Endothelial cell of umbilical vein (primary cell): Measurements from ENCODE around the gene GYS2. TPM values are rescaled to one million over a fixed set of nuclear protein-coding genes. Genes with fewer than 3 reads are reported as not detected.

Source experiments
- BruUV-seq: library from RNA; stranded (reverse); fragments of 400-500 nt; replicated peaks from 2 replicates; lab custom pipeline; 2021; lab: Mats Ljungman, UMichigan
- CTCF ChIA-PET: fragments of 300-600, 350-600 bp; sonication (Branson Sonifier 250); formaldehyde crosslinking; loops from one replicate; lab custom pipeline; 2021; ENCODE audit warnings: antibody characterized with exemption, inconsistent platforms; lab: Charles Lee
- POLR2A ChIA-PET: fragments of 300-600, 350-600 bp; sonication (Branson Sonifier 250); formaldehyde crosslinking; loops from one replicate; lab custom pipeline; 2021; ENCODE audit warnings: antibody characterized with exemption, inconsistent platforms; lab: Charles Lee
- DNase-seq: peaks from one replicate; pipeline ENCODE4 v3.0.0-alpha.2; 2011; ENCODE audit warnings: low read depth, low spot score
- FAIRE-seq: peaks from 2 replicates; lab custom pipeline; 2011; peaks lifted over from hg19 to GRCh38; lab: Jason Lieb, UNC
- H2AFZ ChIP-seq: 2 replicates; pipeline ENCODE4 v1.6.0; 2012; ENCODE audit warnings: low read depth, low read length, control low read depth, inconsistent platforms
- H3K27ac ChIP-seq: 2 replicates; pipeline ENCODE4 v1.5.1; 2011; ENCODE audit warnings: low read depth, mild to moderate bottlenecking, control low read depth, low read length, moderate library complexity; ENCODE audit not compliant: insufficient read depth
- H3K27me3 ChIP-seq, 2 experiments: 2 replicates each; pipeline versions ENCODE4 v1.6.0 to v1.6.1; 2011; ENCODE audit warnings: low read length in 2 of 2, mixed read lengths in 1 of 2; ENCODE audit not compliant: control insufficient read depth in 2 of 2, insufficient read depth in 2 of 2
- H3K36me3 ChIP-seq, 2 experiments: 2 replicates in 1 of 2; 3 replicates in 1 of 2; pipeline ENCODE4 v1.5.1; 2011; ENCODE audit warnings: low read length in 2 of 2, mild to moderate bottlenecking in 1 of 2, moderate library complexity in 1 of 2; ENCODE audit not compliant: control insufficient read depth in 2 of 2, insufficient read depth in 2 of 2; ENCODE audit errors: extremely low read depth in 1 of 2
- H3K4me1 ChIP-seq: 3 replicates; pipeline ENCODE4 v1.5.1; 2011; ENCODE audit warnings: mild to moderate bottlenecking, low read length; ENCODE audit not compliant: control insufficient read depth, insufficient read depth; ENCODE audit errors: extremely low read depth
- H3K4me2 ChIP-seq: 2 replicates; pipeline ENCODE4 v1.6.1; 2011; ENCODE audit warnings: low read length, control low read depth, mixed read lengths; ENCODE audit not compliant: insufficient read depth
- H3K4me3 ChIP-seq, 3 experiments: fragments of 200-600 bp in 1 of 3; sonication (generic), shearing (Covaris generic) in 1 of 3; replicated peaks in 1 of 3; 2 replicates each; pipeline ENCODE4 v1.5.1; 2011 to 2016; ENCODE audit warnings: control low read depth in 3 of 3, low read length in 3 of 3, mild to moderate bottlenecking in 2 of 3, inconsistent platforms in 1 of 3, low read depth in 1 of 3, moderate library complexity in 1 of 3; ENCODE audit not compliant: insufficient read depth in 1 of 3
- H3K79me2 ChIP-seq: 2 replicates; pipeline ENCODE4 v1.6.0; 2012; ENCODE audit warnings: low read length, inconsistent platforms; ENCODE audit not compliant: control insufficient read depth, insufficient read depth
- H3K9ac ChIP-seq: replicated peaks from 2 replicates; pipeline ENCODE3; 2011; ENCODE audit warnings: low read length, control low read depth; ENCODE audit not compliant: insufficient read depth; ENCODE audit errors: extremely low read depth
- H3K9me1 ChIP-seq: replicated peaks from 3 replicates; pipeline ENCODE4 v1.6.0; 2011; ENCODE audit warnings: mild to moderate bottlenecking, low read length; ENCODE audit not compliant: control insufficient read depth, insufficient read depth; ENCODE audit errors: extremely low read depth
- H3K9me3 ChIP-seq: replicated peaks from 2 replicates; pipeline ENCODE4 v1.5.1; 2012; ENCODE audit warnings: low read length, inconsistent platforms; ENCODE audit not compliant: control insufficient read depth, insufficient read depth
- H4K20me1 ChIP-seq: replicated peaks from 2 replicates; pipeline ENCODE3; 2011; ENCODE audit warnings: mild to moderate bottlenecking, low read length; ENCODE audit not compliant: control insufficient read depth, insufficient read depth; ENCODE audit errors: extremely low read depth
- EZH2 ChIP-seq: IDR thresholded peaks from 2 replicates; pipeline ENCODE4 v1.6.1; 2012; ENCODE audit warnings: borderline replicate concordance, low read depth, mild to moderate bottlenecking, moderate library complexity, low read length, inconsistent platforms; ENCODE audit not compliant: severe bottlenecking
- FOS ChIP-seq: IDR thresholded peaks from 2 replicates; pipeline ENCODE4 v1.6.1; 2011; ENCODE audit warnings: mild to moderate bottlenecking, low read length, moderate library complexity, borderline replicate concordance; ENCODE audit not compliant: insufficient read depth
- GATA2 ChIP-seq: IDR thresholded peaks from 2 replicates; pipeline ENCODE4 v1.7.0; 2011; ENCODE audit warnings: low read depth, mild to moderate bottlenecking, moderate library complexity, mixed read lengths, low read length; ENCODE audit not compliant: insufficient read length, insufficient read depth
- JUN ChIP-seq: IDR thresholded peaks from 2 replicates; pipeline ENCODE4 v1.6.1; 2011; ENCODE audit warnings: borderline replicate concordance, low read depth; ENCODE audit not compliant: insufficient read length, insufficient read depth
- MYC ChIP-seq: IDR thresholded peaks from one replicate; pipeline ENCODE4 v1.6.1; 2011; ENCODE audit warnings: mild to moderate bottlenecking, low read depth, low read length
- POLR2A ChIP-seq: IDR thresholded peaks from 2 replicates; pipeline ENCODE4 v1.6.1; 2012; ENCODE audit warnings: low read depth, mild to moderate bottlenecking, control low read depth, low read length
- POLR2AphosphoS5 ChIP-seq: IDR thresholded peaks from 2 replicates; pipeline ENCODE4 v1.6.1; 2012; ENCODE audit warnings: low read depth, mild to moderate bottlenecking, control low read depth, low read length, moderate library complexity; ENCODE audit not compliant: insufficient read depth
- dilution Hi-C: fragments of 300-500 bp; cut with MboI; formaldehyde crosslinking; loops from one replicate; pipeline ENCODE4 v1.15.0; 2019; ENCODE audit warnings: low sequenced_read_pairs; ENCODE audit not compliant: extremely low pct_ligation_motif_present
- intact Hi-C: fragments of 100-400 bp; cut with micrococcal nuclease; formaldehyde crosslinking; loops from one replicate; pipeline ENCODE4 v1.10.0; 2022
- polyA plus RNA-seq, 4 experiments: library from polyadenylated mRNA; depleted of rRNA in 3 of 4; stranded (reverse) in 3 of 4; unstranded in 1 of 4; fragments of >200 nt; gene quantifications; 2 replicates each; pipeline versions ENCODE4 v1.2.1 to v1.2.3, GENCODE V29; 2011 to 2012; ENCODE audit warnings: missing spikeins in 1 of 4
- total RNA-seq: library from RNA; stranded (reverse); gene quantifications from 2 replicates; pipeline ENCODE4 v1.2.3, GENCODE V29; 2021
- TF ChIP-seq, protein P1 (sequence below): IDR thresholded peaks from 2 replicates; pipeline ENCODE4 v1.6.1; 2011; ENCODE audit not compliant: insufficient read depth, insufficient read length
- TF ChIP-seq, protein P2 (sequence below), 2 donors: IDR thresholded peaks; 1 replicate in 1 of 2; 2 replicates in 1 of 2; pipeline ENCODE4 v1.5.1; 2011; ENCODE audit warnings: low read length in 2 of 2, mild to moderate bottlenecking in 2 of 2, moderate library complexity in 2 of 2, control low read depth in 1 of 2, inconsistent platforms in 1 of 2, low read depth in 1 of 2; ENCODE audit not compliant: insufficient read depth in 1 of 2; ENCODE audit errors: extremely low read depth in 1 of 2

The GYS2 gene
- total and polyA plus RNA-seq, 2 donors (not counting 3 experiments of a cell fraction or from before 2014, with no cell fraction given), result 0.04 TPM; not detected in 1

DNA sequence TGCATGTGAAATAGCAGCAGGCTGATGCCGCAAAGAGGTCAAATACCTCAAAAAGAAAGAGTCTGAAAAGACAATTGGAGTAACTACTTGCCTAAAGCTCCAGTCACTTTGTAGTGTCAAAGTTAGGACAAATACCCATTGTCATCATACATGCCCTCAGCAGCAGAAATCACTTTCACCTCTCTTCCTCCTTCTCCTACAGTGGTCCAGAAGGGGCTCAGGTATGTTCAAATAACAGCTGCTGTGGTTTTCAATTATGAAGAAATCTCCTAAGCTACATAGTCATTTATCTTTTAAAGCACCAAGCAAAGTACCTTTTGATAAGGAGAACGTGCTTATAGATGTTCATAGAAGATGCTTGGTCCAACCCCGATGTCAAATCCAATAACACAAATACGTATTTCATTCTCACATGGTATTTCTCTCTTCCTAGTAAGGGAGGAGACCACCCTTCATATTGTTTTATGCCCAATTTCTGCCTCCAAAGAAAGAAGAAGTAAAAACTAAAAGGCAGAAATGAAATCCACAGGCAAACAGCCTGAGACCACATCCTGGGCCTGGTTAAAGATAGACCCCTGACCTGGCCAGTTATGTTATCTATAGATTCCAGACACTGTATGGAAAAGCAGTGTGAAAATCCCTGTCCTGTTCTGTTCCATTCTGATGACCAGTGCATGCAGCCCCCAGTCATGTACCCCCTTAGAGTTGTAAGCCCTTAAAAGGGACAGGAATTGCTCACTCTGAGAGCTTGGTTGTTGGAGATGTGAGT is 23.7 kb downstream of the GYS2 start:
- CTCF ChIA-PET, result no interaction called here

More for the DNA sequence above, 23.7 kb downstream of the GYS2 start:
- no peak overlapping the region for H3K4me3 ChIP-seq
- intact Hi-C loops, result no loop called here
- H3K4me1 ChIP-seq, result no peaks in the 10 kb centered on the region
- dilution Hi-C loops, result no loop called here
- no peak overlapping the region for H3K27ac ChIP-seq
- TF ChIP-seq EZH2, result no peak
- TF ChIP-seq POLR2AphosphoS5, result no peak
- TF ChIP-seq JUN, result no peak
- TF ChIP-seq GATA2, result no peak
- TF ChIP-seq MYC, result no peak
- TF ChIP-seq, protein P1, sequence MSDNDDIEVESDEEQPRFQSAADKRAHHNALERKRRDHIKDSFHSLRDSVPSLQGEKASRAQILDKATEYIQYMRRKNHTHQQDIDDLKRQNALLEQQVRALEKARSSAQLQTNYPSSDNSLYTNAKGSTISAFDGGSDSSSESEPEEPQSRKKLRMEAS, result no peak
- no peak for TF ChIP-seq FOS
- TF ChIP-seq, protein P2, sequence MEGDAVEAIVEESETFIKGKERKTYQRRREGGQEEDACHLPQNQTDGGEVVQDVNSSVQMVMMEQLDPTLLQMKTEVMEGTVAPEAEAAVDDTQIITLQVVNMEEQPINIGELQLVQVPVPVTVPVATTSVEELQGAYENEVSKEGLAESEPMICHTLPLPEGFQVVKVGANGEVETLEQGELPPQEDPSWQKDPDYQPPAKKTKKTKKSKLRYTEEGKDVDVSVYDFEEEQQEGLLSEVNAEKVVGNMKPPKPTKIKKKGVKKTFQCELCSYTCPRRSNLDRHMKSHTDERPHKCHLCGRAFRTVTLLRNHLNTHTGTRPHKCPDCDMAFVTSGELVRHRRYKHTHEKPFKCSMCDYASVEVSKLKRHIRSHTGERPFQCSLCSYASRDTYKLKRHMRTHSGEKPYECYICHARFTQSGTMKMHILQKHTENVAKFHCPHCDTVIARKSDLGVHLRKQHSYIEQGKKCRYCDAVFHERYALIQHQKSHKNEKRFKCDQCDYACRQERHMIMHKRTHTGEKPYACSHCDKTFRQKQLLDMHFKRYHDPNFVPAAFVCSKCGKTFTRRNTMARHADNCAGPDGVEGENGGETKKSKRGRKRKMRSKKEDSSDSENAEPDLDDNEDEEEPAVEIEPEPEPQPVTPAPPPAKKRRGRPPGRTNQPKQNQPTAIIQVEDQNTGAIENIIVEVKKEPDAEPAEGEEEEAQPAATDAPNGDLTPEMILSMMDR (IDR thresholded peaks at IDR 0.05; ENCODE audit: extremely low read depth in 1 of 2, insufficient read depth in 1 of 2, low read depth in 1 of 2, low read length in 2 of 2), result no peak
- TF ChIP-seq POLR2A, result no peak
- no peak overlapping the region for H3K4me2 ChIP-seq
- DNase-seq, result no peak
- no peak overlapping the region for H3K9ac ChIP-seq
- H4K20me1 ChIP-seq, result no peaks in the 10 kb centered on the region
- POLR2A ChIA-PET, result no interaction called here
- no peaks in the 10 kb centered on the region for H3K9me3 ChIP-seq
- no TSS peak for BruUV-seq
- H3K36me3 ChIP-seq, result no peaks in the 10 kb centered on the region
- FAIRE-seq, result no peak
- H3K79me2 ChIP-seq, result no peaks in the 10 kb centered on the region
- peaks cover 3 to 4% of the 10 kb centered on the region in 2 experiments for H3K27me3 ChIP-seq
- no peak overlapping the region for H2AFZ ChIP-seq
- no peaks in the 10 kb centered on the region for H3K9me1 ChIP-seq
